HCT116 (cell line): Measurements from ENCODE around the gene FAM20C. TPM values are rescaled to one million over a fixed set of nuclear protein-coding genes. Genes with fewer than 3 reads are reported as not detected.

Source experiments
- ATAC-seq: fragments of 200-7000 bp; cut with Tn5 transposase; 2 replicates; pipeline ENCODE4 v1.9.1; 2020; ENCODE audit warnings: mild to moderate bottlenecking, moderate library complexity
- BruUV-seq: library from RNA; stranded (reverse); fragments of 400-500 nt; replicated peaks from 2 replicates; lab custom pipeline; 2021; lab: Mats Ljungman, UMichigan
- CTCF ChIA-PET: fragments of 300-600 bp; sonication (Branson Sonifier 250); formaldehyde crosslinking; loops from one replicate; lab custom pipeline; 2021; ENCODE audit warnings: antibody characterized with exemption; lab: Charles Lee
- POLR2A ChIA-PET: fragments of 300-600, 350-600 bp; sonication (Branson Sonifier 250); formaldehyde crosslinking; loops from one replicate; lab custom pipeline; 2021; ENCODE audit warnings: antibody characterized with exemption; lab: Charles Lee
- RAD21 ChIA-PET, 2 experiments: fragments of 300-600 bp; sonication (Branson Sonifier 250); formaldehyde crosslinking; loops; one replicate each; lab custom pipeline; 2023; ENCODE audit warnings: low total read pairs in 2 of 2; ENCODE audit not compliant: uncharacterized antibody in 2 of 2, unreplicated experiment in 2 of 2, low non-redundant PET in 1 of 2; lab: Charles Lee
- DNase-seq: peaks from one replicate; pipeline ENCODE4 v3.0.0-alpha.2; 2010; ENCODE audit warnings: low read depth, low spot score
- H2AFZ ChIP-seq: fragments of 200-600 bp; shearing (Covaris generic), sonication (generic); 2 replicates; pipeline ENCODE4 v1.6.1; 2017; ENCODE audit warnings: low read depth, mixed run types, mixed read lengths, antibody characterized with exemption, low read length; ENCODE audit not compliant: poor library complexity, severe bottlenecking
- H3K27ac ChIP-seq: 2 replicates; pipeline ENCODE4 v1.5.1; 2012; ENCODE audit warnings: low read depth, low read length
- H3K27me3 ChIP-seq: fragments of 200-600 bp; sonication (generic); 2 replicates; pipeline ENCODE4 v1.6.1; 2016; ENCODE audit warnings: mixed run types, low read length, mixed read lengths; ENCODE audit not compliant: insufficient read depth
- H3K36me3 ChIP-seq, 2 experiments: fragments of 200-500 bp in 1 of 2; fragments of 200-600 bp in 1 of 2; sonication (Bioruptor generic) in 1 of 2; sonication (generic) in 1 of 2; 2 replicates each; pipeline versions ENCODE4 v1.5.1 to v1.6.1; 2014 to 2016; ENCODE audit warnings: low read length in 2 of 2, inconsistent platforms in 1 of 2, mixed read lengths in 1 of 2, mixed run types in 1 of 2; ENCODE audit not compliant: insufficient read depth in 2 of 2, control insufficient read depth in 1 of 2
- H3K4me1 ChIP-seq, 2 experiments: fragments of 200-600 bp in 1 of 2; sonication (generic) in 1 of 2; 2 replicates each; pipeline versions ENCODE4 v1.5.1 to v1.6.1; 2012 to 2017; ENCODE audit warnings: low read length in 2 of 2, inconsistent platforms in 1 of 2, mild to moderate bottlenecking in 1 of 2, mixed read lengths in 1 of 2, mixed run types in 1 of 2, moderate library complexity in 1 of 2; ENCODE audit not compliant: insufficient read depth in 2 of 2, control insufficient read depth in 1 of 2
- H3K4me2 ChIP-seq: fragments of 200-600 bp; sonication (generic); 2 replicates; pipeline ENCODE4 v1.6.1; 2017; ENCODE audit warnings: mixed run types, low read length, mixed read lengths
- H3K4me3 ChIP-seq, 2 experiments: fragments of 200-600 bp in 1 of 2; sonication (generic) in 1 of 2; replicated peaks in 1 of 2; 2 replicates each; pipeline ENCODE4 v1.5.1; 2011 to 2016; ENCODE audit warnings: low read length in 2 of 2, control low read depth in 1 of 2, low read depth in 1 of 2, mild to moderate bottlenecking in 1 of 2, mixed read lengths in 1 of 2, mixed run types in 1 of 2
- H3K79me2 ChIP-seq: fragments of 200-600 bp; sonication (generic); 2 replicates; pipeline ENCODE4 v1.6.1; 2017; ENCODE audit warnings: mild to moderate bottlenecking, mixed run types, low read length, moderate library complexity, mixed read lengths; ENCODE audit not compliant: insufficient read depth
- H3K9ac ChIP-seq: fragments of 200-600 bp; sonication (generic); 2 replicates; pipeline ENCODE4 v1.6.1; 2016; ENCODE audit warnings: low read length, mixed read lengths
- H3K9me2 ChIP-seq: fragments of 200-600 bp; sonication (generic), shearing (Covaris generic); 2 replicates; pipeline ENCODE4 v1.6.1; 2017; ENCODE audit warnings: mixed run types, mild to moderate bottlenecking, moderate library complexity; ENCODE audit not compliant: insufficient read depth
- H3K9me3 ChIP-seq, 2 experiments: fragments of 200-500 bp in 1 of 2; fragments of 200-600 bp in 1 of 2; sonication (Bioruptor generic) in 1 of 2; sonication (generic) in 1 of 2; 2 replicates each; pipeline ENCODE4 v1.6.1; 2014 to 2017; ENCODE audit warnings: low read length in 2 of 2, mixed read lengths in 2 of 2, inconsistent platforms in 1 of 2, low read depth in 1 of 2, mild to moderate bottlenecking in 1 of 2, mixed run types in 1 of 2, moderate library complexity in 1 of 2; ENCODE audit not compliant: control insufficient read depth in 1 of 2, insufficient read depth in 1 of 2
- H4K20me1 ChIP-seq: fragments of 200-600 bp; sonication (generic), shearing (Covaris generic); 2 replicates; pipeline ENCODE4 v1.6.1; 2017; ENCODE audit warnings: mixed run types, mild to moderate bottlenecking, moderate library complexity; ENCODE audit not compliant: insufficient read depth
- ATF3 ChIP-seq: IDR thresholded peaks from 2 replicates; pipeline ENCODE4 v1.6.1; 2012
- CBX3 ChIP-seq: IDR thresholded peaks from 2 replicates; pipeline ENCODE4 v1.6.1; 2012; ENCODE audit warnings: low read depth
- CEBPB ChIP-seq: IDR thresholded peaks from 2 replicates; pipeline ENCODE4 v1.6.1; 2012; ENCODE audit warnings: low read depth
- CTCF ChIP-seq, 3 experiments: fragments of 200-600 bp in 1 of 3; sonication (generic) in 1 of 3; IDR thresholded peaks in 2 of 3; conservative IDR thresholded peaks in 1 of 3; 2 replicates each; pipeline ENCODE4 v1.5.1; 2012 to 2017; ENCODE audit warnings: low read depth in 2 of 3, low read length in 2 of 3, antibody characterized with exemption in 1 of 3, borderline replicate concordance in 1 of 3, control low read depth in 1 of 3, mild to moderate bottlenecking in 1 of 3, mixed read lengths in 1 of 3, mixed run types in 1 of 3, moderate library complexity in 1 of 3; ENCODE audit not compliant: insufficient read depth in 1 of 3
- ELF1 ChIP-seq: IDR thresholded peaks from 2 replicates; pipeline ENCODE4 v1.6.1; 2012; ENCODE audit warnings: low read depth, borderline replicate concordance
- EZH2 ChIP-seq: fragments of 200-600 bp; sonication (generic); IDR thresholded peaks from 2 replicates; pipeline ENCODE4 v1.6.1; 2017; ENCODE audit warnings: antibody characterized with exemption, mixed run types
- EZH2phosphoT487 ChIP-seq: fragments of 200-600 bp; IDR thresholded peaks from 2 replicates; pipeline ENCODE4 v1.6.1; 2018; ENCODE audit warnings: antibody characterized with exemption, borderline replicate concordance
- FOSL1 ChIP-seq: IDR thresholded peaks from 2 replicates; pipeline ENCODE4 v1.6.1; 2012; ENCODE audit warnings: low read depth
- POLR2A ChIP-seq: IDR thresholded peaks from 2 replicates; pipeline ENCODE4 v1.7.0; 2011; ENCODE audit warnings: borderline replicate concordance; ENCODE audit not compliant: insufficient read depth, insufficient read length; ENCODE audit errors: extremely low read depth
- POLR2AphosphoS5 ChIP-seq: IDR thresholded peaks from 2 replicates; pipeline ENCODE4 v1.6.1; 2011; ENCODE audit warnings: mild to moderate bottlenecking, low read depth, low read length, moderate library complexity
- SP1 ChIP-seq: IDR thresholded peaks from 2 replicates; pipeline ENCODE4 v1.6.1; 2012; ENCODE audit warnings: low read depth
- YY1 ChIP-seq: IDR thresholded peaks from 2 replicates; pipeline ENCODE4 v1.6.1; 2011; ENCODE audit warnings: low read length, low read depth, moderate library complexity, mild to moderate bottlenecking; ENCODE audit not compliant: insufficient replicate concordance; ENCODE audit errors: extremely low read depth
- ZNF274 ChIP-seq: fragments of 200-500 bp; sonication (Bioruptor generic); IDR thresholded peaks from 2 replicates; pipeline ENCODE4 v1.6.1; 2014; ENCODE audit warnings: mild to moderate bottlenecking, low read depth, low read length, inconsistent platforms
- intact Hi-C: fragments of 100-400 bp; cut with micrococcal nuclease; formaldehyde crosslinking; loops from 2 replicates; pipeline ENCODE4 v1.10.0; 2022
- total RNA-seq: library from RNA; stranded (reverse); gene quantifications from one replicate; pipeline ENCODE4 v1.2.1, GENCODE V29; 2021; ENCODE audit not compliant: unreplicated experiment
- TF ChIP-seq, protein P1 (sequence below): IDR thresholded peaks from 2 replicates; pipeline ENCODE4 v1.6.1; 2012; ENCODE audit warnings: low read depth
- TF ChIP-seq, protein P2 (sequence below): IDR thresholded peaks from 2 replicates; pipeline ENCODE4 v1.6.1; 2012

FAM20C gene
- total RNA-seq, 1 experiment from 2014 or later, result 27.1 TPM

GRCh38 chr7:212754-213153, 20.4 kb downstream of the FAM20C start:
- Histone ChIP-seq H3K9me3 (no peaks in the 10 kb centered on the region), H3K27me3 (no peaks in the 10 kb centered on the region), H4K20me1 (no peaks in the 10 kb centered on the region), H3K9ac (no peak overlapping the region), H3K4me2 (no peak overlapping the region), H3K36me3 (peaks cover 4% of the 10 kb centered on the region in 2 experiments; a peak in 2 of 4 replicates)
- DNase-seq, result no peak
- POLR2A ChIA-PET, result no interaction called here
- RAD21 ChIA-PET, result no interaction called here
- TF ChIP-seq EZH2phosphoT487 (no peak), SP1 (no peak), ZNF274 (no peak)
- TF ChIP-seq, protein P1, sequence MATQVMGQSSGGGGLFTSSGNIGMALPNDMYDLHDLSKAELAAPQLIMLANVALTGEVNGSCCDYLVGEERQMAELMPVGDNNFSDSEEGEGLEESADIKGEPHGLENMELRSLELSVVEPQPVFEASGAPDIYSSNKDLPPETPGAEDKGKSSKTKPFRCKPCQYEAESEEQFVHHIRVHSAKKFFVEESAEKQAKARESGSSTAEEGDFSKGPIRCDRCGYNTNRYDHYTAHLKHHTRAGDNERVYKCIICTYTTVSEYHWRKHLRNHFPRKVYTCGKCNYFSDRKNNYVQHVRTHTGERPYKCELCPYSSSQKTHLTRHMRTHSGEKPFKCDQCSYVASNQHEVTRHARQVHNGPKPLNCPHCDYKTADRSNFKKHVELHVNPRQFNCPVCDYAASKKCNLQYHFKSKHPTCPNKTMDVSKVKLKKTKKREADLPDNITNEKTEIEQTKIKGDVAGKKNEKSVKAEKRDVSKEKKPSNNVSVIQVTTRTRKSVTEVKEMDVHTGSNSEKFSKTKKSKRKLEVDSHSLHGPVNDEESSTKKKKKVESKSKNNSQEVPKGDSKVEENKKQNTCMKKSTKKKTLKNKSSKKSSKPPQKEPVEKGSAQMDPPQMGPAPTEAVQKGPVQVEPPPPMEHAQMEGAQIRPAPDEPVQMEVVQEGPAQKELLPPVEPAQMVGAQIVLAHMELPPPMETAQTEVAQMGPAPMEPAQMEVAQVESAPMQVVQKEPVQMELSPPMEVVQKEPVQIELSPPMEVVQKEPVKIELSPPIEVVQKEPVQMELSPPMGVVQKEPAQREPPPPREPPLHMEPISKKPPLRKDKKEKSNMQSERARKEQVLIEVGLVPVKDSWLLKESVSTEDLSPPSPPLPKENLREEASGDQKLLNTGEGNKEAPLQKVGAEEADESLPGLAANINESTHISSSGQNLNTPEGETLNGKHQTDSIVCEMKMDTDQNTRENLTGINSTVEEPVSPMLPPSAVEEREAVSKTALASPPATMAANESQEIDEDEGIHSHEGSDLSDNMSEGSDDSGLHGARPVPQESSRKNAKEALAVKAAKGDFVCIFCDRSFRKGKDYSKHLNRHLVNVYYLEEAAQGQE, result no peak
- TF ChIP-seq, all 23 proteins: peak for 0
- H2AFZ ChIP-seq, result no peak overlapping the region
- no peaks in the 10 kb centered on the region for H3K79me2 ChIP-seq
- no peak overlapping the region for H3K4me3 ChIP-seq
- intact Hi-C loops, result no loop called here
- H3K4me1 ChIP-seq, result peaks cover 9% of the 10 kb centered on the region in 2 experiments
- ATAC-seq, result no peak
- no TSS peak for BruUV-seq
- H3K27ac ChIP-seq, result no peak overlapping the region
- CTCF ChIA-PET, result no interaction called here
- no peaks in the 10 kb centered on the region for H3K9me2 ChIP-seq

DNA sequence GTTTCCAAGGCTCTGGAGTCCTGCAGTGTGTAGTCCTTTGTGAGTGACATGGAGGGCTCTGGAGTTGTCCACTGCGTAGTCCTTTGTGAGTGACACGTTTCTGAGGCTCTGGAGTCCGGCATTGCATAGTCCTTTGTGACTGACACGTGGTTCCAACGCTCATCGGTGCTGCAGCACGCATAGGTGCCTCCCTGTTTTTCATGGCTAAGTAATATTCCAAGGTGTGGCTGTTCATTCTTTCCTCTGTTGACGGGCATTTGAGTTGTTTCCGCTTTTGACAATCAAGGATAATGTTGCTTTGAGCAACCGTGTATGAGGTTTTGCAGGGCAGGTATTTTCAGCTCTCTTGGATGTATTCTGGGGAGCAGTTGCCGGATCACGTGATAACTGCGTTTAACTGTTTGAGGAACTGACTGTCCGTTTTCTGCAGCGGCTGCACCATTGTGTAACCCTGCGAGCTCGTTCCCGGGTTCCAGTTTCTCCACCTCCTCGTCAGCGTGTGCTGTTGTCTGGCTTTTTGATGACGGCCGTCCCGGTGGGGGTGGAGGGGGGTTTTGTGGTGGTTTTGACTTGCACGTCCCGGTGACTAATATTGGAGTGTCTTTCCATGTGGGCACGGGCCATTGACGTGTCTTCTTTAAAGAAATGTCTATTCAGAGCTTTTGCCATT, 21.1 kb downstream of the FAM20C start:
- H3K36me3 ChIP-seq, result peaks cover 4% of the 10 kb centered on the region in 2 experiments; a peak in 2 of 4 replicates
- H3K4me2 ChIP-seq, result no peak overlapping the region
- H3K27ac ChIP-seq, result no peak overlapping the region
- no peak overlapping the region for H2AFZ ChIP-seq
- H4K20me1 ChIP-seq, result no peaks in the 10 kb centered on the region
- no peak for DNase-seq
- no peaks in the 10 kb centered on the region for H3K79me2 ChIP-seq
- no peaks in the 10 kb centered on the region for H3K27me3 ChIP-seq
- no peaks in the 10 kb centered on the region for H3K9me3 ChIP-seq
- RAD21 ChIA-PET, result no interaction called here
- ATAC-seq, result no peak
- peaks cover 9% of the 10 kb centered on the region in 2 experiments for H3K4me1 ChIP-seq
- no peak overlapping the region for H3K9ac ChIP-seq
- intact Hi-C loops, result no loop called here
- POLR2A ChIA-PET, result no interaction called here
- CTCF ChIA-PET, result no interaction called here
- no peak overlapping the region for H3K4me3 ChIP-seq
- H3K9me2 ChIP-seq, result no peaks in the 10 kb centered on the region
- BruUV-seq, result no TSS peak
- TF ChIP-seq CBX3, result no peak
- TF ChIP-seq CTCF (IDR thresholded peaks at IDR 0.05 in 2 of 3, conservative IDR thresholded peaks at IDR 0.05 in 1 of 3; ENCODE audit: borderline replicate concordance in 1 of 3, insufficient read depth in 1 of 3, low read depth in 2 of 3, low read length in 2 of 3), result no peak
- no peak for TF ChIP-seq EZH2
- no peak for TF ChIP-seq FOSL1
- no peak for TF ChIP-seq YY1
- no peak for TF ChIP-seq ELF1
- TF ChIP-seq, protein P2, sequence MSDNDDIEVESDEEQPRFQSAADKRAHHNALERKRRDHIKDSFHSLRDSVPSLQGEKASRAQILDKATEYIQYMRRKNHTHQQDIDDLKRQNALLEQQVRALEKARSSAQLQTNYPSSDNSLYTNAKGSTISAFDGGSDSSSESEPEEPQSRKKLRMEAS, result no peak
- no peak for TF ChIP-seq POLR2A
- TF ChIP-seq POLR2AphosphoS5, result no peak
- no peak for TF ChIP-seq CEBPB
- TF ChIP-seq ATF3, result no peak
